Left lobe of liver (tissue), 2 donors: Measurements from ENCODE around the gene MCAM. TPM values are rescaled to one million over a fixed set of nuclear protein-coding genes. Genes with fewer than 3 reads are reported as not detected.
A peak's percentile ranks its signal among the peaks of the same experiment; 100 is the strongest.

ENCODE experiments used
- ATAC-seq: fragments of 200-7000 bp; cut with Tn5 transposase; one replicate; pipeline ENCODE4 v1.9.1; 2020; ENCODE audit warnings: mild to moderate bottlenecking, moderate library complexity
- DNase-seq: peaks from one replicate; pipeline ENCODE4 v3.0.0-alpha.2; 2020; ENCODE audit warnings: low spot score
- total RNA-seq: library from RNA; stranded (reverse); gene quantifications from one replicate; pipeline ENCODE4 v1.2.1, GENCODE V29; 2021
- donor health status: DM: no; HTN: no; CAD: no; lungs with moderate emphysema.
- donor health status: DM: no; HTN: yes; CAD: no.

MCAM gene
- total RNA-seq, 1 donor from 2014 or later = 1.5 TPM

- DNase-seq = no peak
- no peak for ATAC-seq
Observed at GRCh38 chr11:119267645-119268044, 49.3 kb downstream of the MCAM start.

GRCh38 chr11:119266517-119267255 is 50.2 kb downstream of the MCAM start:
- DNase-seq = no peak
- ATAC-seq = peak; percentile 47

- no peak for ATAC-seq
- DNase-seq = no peak
Observed at GRCh38 chr11:119266063-119266462, 50.9 kb downstream of the MCAM start.

- DNase-seq (no peak), ATAC-seq (no peak)
Observed at GRCh38 chr11:119263352-119263940, 53.5 kb downstream of the MCAM start.

- DNase-seq (no peak), ATAC-seq (no peak)
Observed at GRCh38 chr11:119262668-119263351, 54.1 kb downstream of the MCAM start.

GRCh38 chr11:119258983-119259382 is 57.9 kb downstream of the MCAM start:
- ATAC-seq = no peak
- DNase-seq = no peak

Other genes starting within 250 kb of the MCAM start
- gene VPS11, start 249.3 kb downstream of the MCAM start, total RNA-seq = 8.7 TPM
- gene HMBS, start 232.2 kb downstream of the MCAM start, total RNA-seq = 15.1 TPM
- gene DPAGT1, start 215.3 kb downstream of the MCAM start, total RNA-seq = 34.3 TPM
- 9.2 TPM for gene C2CD2L, start 209.8 kb downstream of the MCAM start, total RNA-seq
- gene HINFP, start 195.6 kb downstream of the MCAM start, total RNA-seq = 8.9 TPM
- 0.48 TPM for gene ABCG4, start 168.1 kb downstream of the MCAM start, total RNA-seq
- 13.1 TPM for gene NLRX1, start 148.4 kb downstream of the MCAM start, total RNA-seq
- 0.25 TPM for gene NHERF4, start 131.7 kb downstream of the MCAM start, total RNA-seq
- gene CBL, start 110.8 kb downstream of the MCAM start, total RNA-seq = 3.2 TPM
- 15.0 TPM for gene RNF26, start 17.4 kb upstream of the MCAM start, total RNA-seq
- 4.7 TPM for gene C1QTNF5, start 23.8 kb upstream of the MCAM start, total RNA-seq
- not detected for gene MFRP, start 29.6 kb upstream of the MCAM start, total RNA-seq
- gene USP2, start 64.6 kb upstream of the MCAM start, total RNA-seq = 10.9 TPM
- gene THY1, start 106.0 kb upstream of the MCAM start, total RNA-seq = 0.96 TPM